GM23248 (cell line): ENCODE measurements around the gene BRD3.

ENCODE experiments used
- EZH2 ChIP-seq: fragments of 200-600 bp; sonication (generic); IDR thresholded peaks from 2 replicates; pipeline ENCODE4 v1.6.1; 2018; ENCODE audit warnings: antibody characterized with exemption, mild to moderate bottlenecking; ENCODE audit not compliant: insufficient read depth, poor library complexity, severe bottlenecking
- EZH2phosphoT487 ChIP-seq: fragments of 200-600 bp; sonication (generic); IDR thresholded peaks from 2 replicates; pipeline ENCODE4 v1.6.1; 2018; ENCODE audit warnings: antibody characterized with exemption, moderate library complexity, mild to moderate bottlenecking, low read depth; ENCODE audit not compliant: insufficient read depth

DNA sequence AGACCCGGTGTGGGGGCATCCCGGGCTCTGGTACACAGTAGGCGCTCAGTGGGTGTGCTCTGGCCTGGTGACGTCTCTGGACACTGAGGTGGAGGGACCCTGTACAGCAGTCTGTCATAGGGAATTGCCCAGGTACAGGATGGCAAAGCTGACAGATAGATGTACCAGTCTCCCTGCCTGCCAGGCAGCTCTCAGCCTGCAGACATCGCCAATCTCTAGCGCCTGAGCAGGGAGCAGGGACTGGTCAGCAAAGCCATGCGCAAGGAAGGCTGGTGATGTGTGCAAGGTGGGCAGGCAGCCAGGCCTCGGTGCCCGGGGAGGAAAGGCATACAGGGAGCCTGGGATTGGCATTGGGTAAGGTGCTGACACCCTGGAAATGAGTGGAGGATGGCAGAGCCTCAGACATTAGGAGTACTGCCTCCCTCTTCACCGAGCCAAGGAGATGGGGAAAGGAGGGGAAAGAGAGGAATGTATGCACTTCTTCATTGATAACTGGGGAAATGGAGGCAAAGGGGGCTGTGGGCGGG lies 33.9 kb upstream of the BRD3 start:
- TF ChIP-seq EZH2phosphoT487, result no peak
- no peak for TF ChIP-seq EZH2
